GM18505 (cell line): ENCODE results near the gene ANKS6.

Source experiments
- ATAC-seq: cut with Tn5 transposase; IDR thresholded peaks from one replicate; pipeline ENCODE4 v1.9.1; 2021; ENCODE audit not compliant: unreplicated experiment
- POLR2A ChIP-seq: IDR thresholded peaks from 4 replicates; pipeline ENCODE4 v1.6.1; 2011; ENCODE audit warnings: borderline replicate concordance; ENCODE audit not compliant: insufficient read depth, insufficient read length; ENCODE audit errors: extremely low read depth

The ANKS6 gene

DNA sequence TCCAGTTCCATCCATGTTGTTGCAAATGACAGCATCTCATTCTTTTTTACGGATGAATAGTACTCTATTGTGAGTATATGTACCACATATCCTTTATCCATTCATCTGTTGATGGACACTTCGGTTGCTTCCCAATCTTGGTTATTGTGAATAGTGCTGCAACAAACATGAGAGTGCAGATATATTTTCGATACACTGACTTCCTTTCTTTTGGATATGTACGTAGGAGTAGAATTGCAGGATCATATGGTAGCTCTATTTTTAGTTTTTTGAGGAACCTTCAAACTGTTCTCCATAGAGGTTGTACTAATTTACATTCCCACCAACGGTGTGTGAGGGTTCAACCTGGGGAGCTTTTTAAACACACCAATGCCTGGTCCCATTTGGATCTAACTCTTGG is 33.4 kb upstream of the ANKS6 start:
- TF ChIP-seq POLR2A = no peak
- ATAC-seq = no peak

DNA sequence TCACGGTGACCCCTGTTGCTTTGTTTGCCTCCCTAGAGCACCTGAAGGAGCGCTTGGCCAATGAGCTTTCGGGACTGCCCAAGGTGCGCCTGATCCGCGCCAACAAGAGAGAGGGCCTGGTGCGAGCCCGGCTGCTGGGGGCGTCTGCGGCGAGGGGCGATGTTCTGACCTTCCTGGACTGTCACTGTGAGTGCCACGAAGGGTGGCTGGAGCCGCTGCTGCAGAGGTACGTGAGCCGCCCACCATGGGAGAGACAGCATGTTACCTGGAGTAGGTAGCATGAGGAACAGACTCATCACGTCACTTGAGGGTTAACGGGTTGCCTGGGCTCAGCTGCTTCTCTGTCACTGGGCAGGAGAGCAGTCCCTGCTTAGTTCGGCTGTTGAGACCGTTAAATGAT is 30.4 kb upstream of the ANKS6 start:
- no peak for TF ChIP-seq POLR2A
- ATAC-seq = no peak

DNA sequence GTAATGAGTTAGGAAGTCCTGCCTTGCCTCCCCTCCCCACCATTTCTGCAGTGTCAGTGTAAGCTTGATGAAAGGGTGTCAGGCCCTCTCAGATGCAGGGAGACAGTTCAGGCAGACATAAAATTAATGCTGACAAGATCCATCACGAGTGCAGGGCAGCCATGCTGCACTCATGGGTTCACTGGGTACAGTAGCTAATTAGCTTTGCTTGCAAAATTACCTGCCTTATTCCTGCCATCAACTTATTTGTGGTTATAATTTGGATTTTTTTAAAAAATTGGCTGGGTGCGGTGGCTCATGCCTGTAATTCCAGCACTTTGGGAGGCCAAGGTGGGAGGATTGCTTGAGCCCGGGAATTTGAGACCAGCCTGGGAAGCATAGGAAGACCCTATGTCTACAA is 29.1 kb upstream of the ANKS6 start:
- no peak for ATAC-seq
- no peak for TF ChIP-seq POLR2A

DNA sequence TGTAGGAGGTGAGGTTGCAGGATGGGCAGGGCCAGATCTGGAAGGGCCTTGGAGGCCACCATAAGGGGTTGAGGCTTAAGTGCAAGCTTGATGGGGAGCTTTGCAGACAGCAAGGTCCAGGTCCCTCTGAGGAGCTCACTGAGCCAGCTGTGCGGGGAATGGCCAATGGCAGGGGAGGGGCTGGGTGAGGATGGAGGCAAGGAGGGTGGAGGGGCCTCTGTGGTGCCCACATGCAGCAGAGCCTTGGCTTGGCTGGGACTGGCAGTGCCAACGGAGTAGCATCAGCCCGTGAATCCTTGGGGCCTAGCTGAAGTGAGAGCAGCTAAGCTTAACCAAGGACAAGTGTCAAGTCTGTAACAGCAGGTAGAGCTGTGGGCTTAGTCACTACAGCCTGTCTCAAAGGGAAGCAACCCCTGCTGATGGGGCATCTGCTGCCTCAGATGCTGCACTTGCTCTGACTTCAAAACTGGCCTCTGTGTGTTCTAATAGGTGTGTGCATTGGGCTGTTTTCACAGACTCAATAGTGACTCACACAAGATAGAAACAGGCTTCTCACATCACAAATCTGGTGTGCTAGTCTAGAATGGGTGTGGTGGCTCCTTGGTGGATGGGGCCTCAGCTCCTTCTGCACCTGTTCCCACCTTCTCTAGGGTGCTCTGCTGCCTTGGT is 27.4 kb upstream of the ANKS6 start:
- no peak for TF ChIP-seq POLR2A
- ATAC-seq = no peak

DNA sequence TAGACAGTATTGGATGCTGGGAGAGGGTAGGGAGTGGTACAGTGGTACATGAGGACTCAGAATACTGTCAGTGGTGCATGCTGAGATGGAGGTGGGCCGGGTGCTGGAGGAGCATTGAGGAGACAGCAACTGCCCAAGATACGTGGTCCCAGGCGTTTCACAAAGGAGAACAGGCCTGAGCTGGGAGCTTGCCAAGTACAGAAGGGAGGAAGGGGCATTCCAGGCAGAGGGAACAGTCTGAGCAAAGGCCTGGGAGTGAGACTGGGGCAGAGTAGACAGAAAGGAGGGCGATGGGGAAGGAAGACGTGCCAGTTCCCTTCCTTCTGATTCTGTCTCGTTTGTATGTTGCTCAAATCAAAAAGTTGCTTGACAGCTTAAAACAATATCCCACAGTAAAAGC is 26.3 kb upstream of the ANKS6 start:
- ATAC-seq = no peak

DNA sequence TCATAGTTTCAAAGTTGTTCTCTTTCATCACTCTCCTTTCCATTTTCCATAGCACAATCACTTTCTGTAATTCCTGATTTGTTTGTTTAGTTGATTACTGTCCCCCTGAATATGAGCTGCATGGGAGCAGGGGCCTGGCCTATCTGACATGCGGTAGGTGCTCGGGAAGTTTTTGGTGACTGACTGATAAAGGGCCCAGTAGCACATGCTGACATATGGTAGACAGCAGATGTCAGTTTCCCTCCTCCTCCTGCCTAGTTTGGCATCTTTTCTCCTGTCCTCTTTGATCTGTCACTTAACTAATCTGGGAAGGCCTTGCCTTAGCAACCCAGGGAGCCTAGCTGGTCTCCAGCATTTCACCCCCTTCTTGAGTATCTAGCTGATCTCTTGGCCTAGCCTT is 25.5 kb upstream of the ANKS6 start:
- no peak for TF ChIP-seq POLR2A
- no peak for ATAC-seq

More for the DNA sequence above, 26.3 kb upstream of the ANKS6 start:
- no peak for TF ChIP-seq POLR2A

GRCh38 chr9:98819231-98819630 is 22.9 kb upstream of the ANKS6 start:
- no peak for ATAC-seq
- no peak for TF ChIP-seq POLR2A

DNA sequence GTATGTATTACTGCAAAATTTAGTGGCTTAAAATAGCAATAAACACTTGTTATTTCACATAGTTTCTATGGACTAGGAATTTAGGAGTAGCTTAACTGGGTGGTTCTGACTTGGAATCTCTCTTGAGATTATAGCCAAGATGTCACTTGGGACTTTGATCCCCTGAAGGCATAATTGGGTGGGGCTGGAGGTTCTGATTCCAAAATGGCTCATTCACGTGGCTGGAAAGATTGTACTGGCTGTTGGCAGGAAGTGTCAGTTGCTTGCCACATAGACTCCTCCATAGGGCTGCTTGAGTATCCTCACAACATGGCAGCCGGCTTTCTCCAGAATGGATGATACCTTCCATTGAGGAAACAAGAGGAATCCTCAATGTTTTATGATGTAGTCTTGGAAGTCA is 22.4 kb upstream of the ANKS6 start:
- TF ChIP-seq POLR2A = no peak
- no peak for ATAC-seq

GRCh38 chr9:98815391-98815951 is 19.1 kb upstream of the ANKS6 start:
- no peak for TF ChIP-seq POLR2A
- ATAC-seq = no peak

- TF ChIP-seq POLR2A = no peak
- no peak for ATAC-seq
Measured at GRCh38 chr9:98811051-98811650, 14.8 kb upstream of the ANKS6 start.

DNA sequence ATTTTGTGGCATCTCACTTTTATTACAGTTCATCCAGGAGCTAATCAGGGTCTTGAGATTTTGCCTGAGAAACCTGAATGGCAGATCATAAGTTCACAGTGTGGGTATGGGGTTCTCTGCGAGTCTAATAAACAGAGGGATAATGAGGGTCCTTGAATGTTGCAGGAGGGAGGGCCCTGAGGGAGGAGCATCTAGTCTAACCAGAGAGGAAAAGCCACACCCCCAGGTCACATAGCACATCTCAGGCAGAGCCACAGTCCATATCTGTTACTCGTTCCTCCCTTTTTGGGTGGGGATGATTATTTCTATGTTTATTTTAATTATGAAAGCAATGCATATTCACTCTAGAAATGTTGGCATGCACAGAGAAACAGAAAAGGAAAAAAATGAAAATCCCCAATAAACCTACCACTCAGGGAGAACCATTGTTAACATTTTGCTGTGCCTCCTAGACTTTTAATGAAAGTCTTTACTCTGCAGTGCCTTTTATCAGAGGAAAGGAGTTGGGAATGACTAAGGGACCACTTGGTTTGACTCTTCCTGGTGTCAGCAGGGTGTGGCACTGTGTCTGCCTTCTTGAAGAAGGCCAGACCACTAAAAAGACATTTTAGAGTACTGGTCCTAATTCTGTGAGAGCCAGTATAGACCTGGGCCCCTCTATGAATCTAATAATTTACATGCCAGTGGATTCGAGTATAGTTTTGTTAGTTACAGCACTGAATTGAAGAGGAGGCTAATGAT is 13.9 kb upstream of the ANKS6 start:
- ATAC-seq = no peak
- TF ChIP-seq POLR2A = no peak

- no peak for ATAC-seq
- no peak for TF ChIP-seq POLR2A
Measured at GRCh38 chr9:98809311-98810101, 13.2 kb upstream of the ANKS6 start.

DNA sequence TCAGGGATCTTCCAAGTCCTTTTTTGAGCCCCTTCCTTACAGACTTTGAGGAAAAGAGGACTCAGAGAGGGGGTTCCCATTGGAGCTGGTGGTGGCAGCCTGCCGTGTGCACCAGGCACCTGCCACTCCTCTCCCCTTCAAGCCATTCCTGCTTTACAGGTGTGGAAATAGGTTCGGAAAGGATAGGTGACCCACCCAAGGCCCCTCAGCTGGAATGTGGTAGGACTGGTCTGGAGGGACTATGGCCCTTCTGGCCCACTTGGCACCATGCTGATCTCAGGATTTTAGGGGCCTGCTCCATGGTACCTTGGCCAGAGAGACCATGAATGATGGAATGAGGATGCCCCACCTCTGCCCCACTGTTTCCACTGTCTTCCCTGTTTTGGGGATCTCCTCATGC is 12.5 kb upstream of the ANKS6 start:
- no peak for TF ChIP-seq POLR2A
- no peak for ATAC-seq
